Astrocyte (in vitro differentiated cells and primary cell): ENCODE measurements around the gene GRID2. TPM values are rescaled to one million over a fixed set of nuclear protein-coding genes. Genes with fewer than 3 reads are reported as not detected.

Experiments
- DNase-seq: peaks from one replicate; pipeline ENCODE4 v3.0.0-alpha.2; 2010; ENCODE audit warnings: low read depth
- FAIRE-seq: peaks from 2 replicates; lab custom pipeline; 2011; peaks lifted over from hg19 to GRCh38; lab: Jason Lieb, UNC
- H2AFZ ChIP-seq: 2 replicates; pipeline ENCODE4 v1.6.0; 2012; ENCODE audit warnings: low read depth, low read length, inconsistent platforms
- H3K27ac ChIP-seq: 2 replicates; pipeline ENCODE4 v1.5.1; 2011; ENCODE audit warnings: low read depth, low read length, inconsistent platforms
- H3K27me3 ChIP-seq: 2 replicates; pipeline ENCODE4 v1.6.0; 2011; ENCODE audit warnings: low read length, inconsistent platforms; ENCODE audit not compliant: insufficient read depth
- H3K36me3 ChIP-seq: 2 replicates; pipeline ENCODE4 v1.5.1; 2011; ENCODE audit warnings: low read length, inconsistent platforms; ENCODE audit not compliant: insufficient read depth
- H3K4me1 ChIP-seq: 2 replicates; pipeline ENCODE4 v1.5.1; 2011; ENCODE audit warnings: low read length, inconsistent platforms; ENCODE audit not compliant: insufficient read depth
- H3K4me2 ChIP-seq: 2 replicates; pipeline ENCODE4 v1.6.0; 2012; ENCODE audit warnings: low read length, inconsistent platforms
- H3K4me3 ChIP-seq: 2 replicates; pipeline ENCODE4 v1.5.1; 2011; ENCODE audit warnings: low read depth, mild to moderate bottlenecking, low read length, inconsistent platforms; ENCODE audit not compliant: insufficient read depth
- H3K79me2 ChIP-seq: 2 replicates; pipeline ENCODE4 v1.6.0; 2012; ENCODE audit warnings: mild to moderate bottlenecking, low read length, inconsistent platforms; ENCODE audit not compliant: insufficient read depth
- H3K9ac ChIP-seq: 2 replicates; pipeline ENCODE4 v1.6.0; 2012; ENCODE audit warnings: mild to moderate bottlenecking, low read length, inconsistent platforms
- H3K9me3 ChIP-seq: 2 replicates; pipeline ENCODE4 v1.5.1; 2012; ENCODE audit warnings: low read depth, mild to moderate bottlenecking, low read length, inconsistent platforms; ENCODE audit not compliant: insufficient read depth
- H4K20me1 ChIP-seq: 2 replicates; pipeline ENCODE4 v1.6.0; 2012; ENCODE audit warnings: low read length, inconsistent platforms; ENCODE audit not compliant: insufficient read depth
- H3K27ac Mint-ChIP-seq: one replicate; pipeline ENCODE4 v1.8.0; 2021; ENCODE audit warnings: mild to moderate bottlenecking, mixed read lengths; ENCODE audit not compliant: unreplicated experiment
- H3K27me3 Mint-ChIP-seq: one replicate; pipeline ENCODE4 v1.8.0; 2021; ENCODE audit warnings: low read depth, mixed read lengths; ENCODE audit not compliant: unreplicated experiment
- H3K36me3 Mint-ChIP-seq: one replicate; pipeline ENCODE4 v1.8.0; 2021; ENCODE audit warnings: low read depth, mixed read lengths; ENCODE audit not compliant: unreplicated experiment
- H3K4me1 Mint-ChIP-seq: one replicate; pipeline ENCODE4 v1.8.0; 2021; ENCODE audit warnings: low read depth, mixed read lengths; ENCODE audit not compliant: unreplicated experiment
- H3K4me3 Mint-ChIP-seq: one replicate; pipeline ENCODE4 v1.8.0; 2021; ENCODE audit warnings: mild to moderate bottlenecking, moderate library complexity, mixed read lengths; ENCODE audit not compliant: unreplicated experiment
- H3K9me3 Mint-ChIP-seq: one replicate; pipeline ENCODE4 v1.8.0; 2021; ENCODE audit warnings: mild to moderate bottlenecking, mixed read lengths; ENCODE audit not compliant: unreplicated experiment
- EZH2 ChIP-seq: IDR thresholded peaks from 2 replicates; pipeline ENCODE4 v1.6.1; 2012; ENCODE audit warnings: mild to moderate bottlenecking, low read length, inconsistent platforms; ENCODE audit not compliant: insufficient read depth
- total RNA-seq: library from RNA; stranded (reverse); gene quantifications from 2 replicates; pipeline ENCODE4 v1.2.1, GENCODE V29; 2021
- TF ChIP-seq, protein P1 (sequence below): IDR thresholded peaks from 2 replicates; pipeline ENCODE4 v1.5.1; 2011; ENCODE audit warnings: low read depth, mild to moderate bottlenecking, inconsistent platforms, low read length, moderate library complexity; ENCODE audit not compliant: insufficient read depth

The GRID2 gene
- total RNA-seq, 1 donor from 2014 or later: 0.14 TPM

DNA sequence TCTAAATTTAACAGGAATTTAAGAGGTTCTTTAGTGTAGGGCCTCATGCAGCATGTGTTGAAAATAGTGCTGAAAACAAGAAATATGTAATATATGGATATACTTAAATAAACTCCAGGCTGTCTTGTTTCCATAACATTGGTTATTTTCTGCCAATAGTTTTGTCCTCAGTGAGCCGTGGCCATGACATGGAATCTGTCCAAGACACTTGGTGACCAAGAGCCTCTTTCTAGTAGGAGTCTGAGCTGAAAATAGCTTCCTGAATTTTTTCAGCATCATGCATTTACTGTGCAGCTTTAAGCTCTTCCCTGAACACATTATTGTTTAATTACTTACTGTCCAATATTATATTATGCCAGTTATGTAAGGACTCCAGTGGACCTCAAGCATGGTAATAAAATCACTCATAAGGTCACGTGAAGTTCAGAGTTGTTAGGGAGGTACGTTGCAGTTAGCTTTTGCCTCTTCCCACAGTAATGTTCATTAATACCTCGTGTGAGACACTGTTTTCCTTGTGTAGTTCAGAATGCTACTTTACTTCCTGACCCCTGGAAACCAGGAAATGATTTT, 488.2 kb downstream of the GRID2 start:
- DNase-seq (no peak), FAIRE-seq (no peak)
- H3K79me2 ChIP-seq: no peaks in the 10 kb centered on the region
- no peaks in the 10 kb centered on the region for H3K27me3 Mint-ChIP-seq
- no peaks in the 10 kb centered on the region for H4K20me1 ChIP-seq
- H3K4me1 ChIP-seq: no peaks in the 10 kb centered on the region
- H3K27ac ChIP-seq: no peak overlapping the region
- no peak overlapping the region for H3K9ac ChIP-seq
- H3K4me1 Mint-ChIP-seq: no peaks in the 10 kb centered on the region
- no peak overlapping the region for H3K4me3 Mint-ChIP-seq
- H3K36me3 Mint-ChIP-seq: no peaks in the 10 kb centered on the region
- H3K9me3 Mint-ChIP-seq: no peaks in the 10 kb centered on the region
- H3K4me3 ChIP-seq: no peak overlapping the region
- no peaks in the 10 kb centered on the region for H3K27me3 ChIP-seq
- H3K27ac Mint-ChIP-seq: no peak overlapping the region
- H3K4me2 ChIP-seq: no peak overlapping the region
- no peaks in the 10 kb centered on the region for H3K36me3 ChIP-seq
- peaks cover 3% of the 10 kb centered on the region for H3K9me3 ChIP-seq
- TF ChIP-seq EZH2: no peak
- TF ChIP-seq, protein P1, sequence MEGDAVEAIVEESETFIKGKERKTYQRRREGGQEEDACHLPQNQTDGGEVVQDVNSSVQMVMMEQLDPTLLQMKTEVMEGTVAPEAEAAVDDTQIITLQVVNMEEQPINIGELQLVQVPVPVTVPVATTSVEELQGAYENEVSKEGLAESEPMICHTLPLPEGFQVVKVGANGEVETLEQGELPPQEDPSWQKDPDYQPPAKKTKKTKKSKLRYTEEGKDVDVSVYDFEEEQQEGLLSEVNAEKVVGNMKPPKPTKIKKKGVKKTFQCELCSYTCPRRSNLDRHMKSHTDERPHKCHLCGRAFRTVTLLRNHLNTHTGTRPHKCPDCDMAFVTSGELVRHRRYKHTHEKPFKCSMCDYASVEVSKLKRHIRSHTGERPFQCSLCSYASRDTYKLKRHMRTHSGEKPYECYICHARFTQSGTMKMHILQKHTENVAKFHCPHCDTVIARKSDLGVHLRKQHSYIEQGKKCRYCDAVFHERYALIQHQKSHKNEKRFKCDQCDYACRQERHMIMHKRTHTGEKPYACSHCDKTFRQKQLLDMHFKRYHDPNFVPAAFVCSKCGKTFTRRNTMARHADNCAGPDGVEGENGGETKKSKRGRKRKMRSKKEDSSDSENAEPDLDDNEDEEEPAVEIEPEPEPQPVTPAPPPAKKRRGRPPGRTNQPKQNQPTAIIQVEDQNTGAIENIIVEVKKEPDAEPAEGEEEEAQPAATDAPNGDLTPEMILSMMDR: no peak
- no peak overlapping the region for H2AFZ ChIP-seq

DNA sequence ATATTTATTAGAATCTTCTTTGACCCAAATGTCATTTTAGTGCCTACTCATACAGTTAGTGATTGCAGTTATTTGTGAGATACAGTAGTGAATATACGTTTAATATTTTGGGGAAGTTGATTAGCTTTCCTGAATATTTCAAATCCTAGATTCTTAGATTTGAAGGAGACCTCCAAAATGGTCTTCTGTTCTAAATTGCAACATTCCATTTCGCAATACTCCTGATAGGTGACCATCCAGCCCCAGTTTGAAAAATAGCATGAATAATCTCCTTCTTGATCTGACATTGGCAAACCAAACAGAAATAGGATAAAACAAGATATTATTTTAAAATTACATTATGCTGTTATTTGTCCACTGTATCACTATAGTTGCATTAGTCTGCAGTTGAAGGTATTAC, 505.6 kb downstream of the GRID2 start:
- no peak overlapping the region for H2AFZ ChIP-seq
- H3K27me3 ChIP-seq: no peaks in the 10 kb centered on the region
- H3K9me3 ChIP-seq: no peaks in the 10 kb centered on the region
- DNase-seq (no peak), FAIRE-seq (no peak)
- Mint-ChIP-seq H3K27ac (no peak overlapping the region), H3K4me3 (no peak overlapping the region), H3K9me3 (no peaks in the 10 kb centered on the region), H3K36me3 (no peaks in the 10 kb centered on the region), H3K4me1 (no peaks in the 10 kb centered on the region), H3K27me3 (no peaks in the 10 kb centered on the region)
- no peak overlapping the region for H3K9ac ChIP-seq
- no peaks in the 10 kb centered on the region for H4K20me1 ChIP-seq
- TF ChIP-seq, protein P1: no peak
- TF ChIP-seq EZH2: no peak
- no peak overlapping the region for H3K27ac ChIP-seq
- no peak overlapping the region for H3K4me2 ChIP-seq
- no peaks in the 10 kb centered on the region for H3K4me1 ChIP-seq
- no peaks in the 10 kb centered on the region for H3K36me3 ChIP-seq
- H3K4me3 ChIP-seq: no peak overlapping the region
- H3K79me2 ChIP-seq: no peaks in the 10 kb centered on the region

DNA sequence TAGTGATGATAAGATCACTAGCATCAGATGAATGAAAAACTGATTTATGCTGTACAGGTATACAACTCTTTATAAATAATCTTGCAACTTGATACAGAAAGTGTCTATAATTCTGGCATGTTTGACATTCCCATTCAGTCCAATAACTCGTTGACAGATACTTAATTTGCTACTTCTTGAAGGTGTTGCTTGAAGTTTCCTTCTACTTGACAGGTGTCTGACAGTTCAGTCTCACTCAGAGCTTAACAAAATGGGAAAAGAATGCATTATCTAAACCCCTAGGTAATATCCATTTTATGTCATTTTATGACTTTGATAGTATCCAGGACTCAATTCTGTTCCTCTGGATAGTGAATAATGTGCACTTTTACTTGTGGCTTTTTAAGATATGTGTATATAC, 508.9 kb downstream of the GRID2 start:
- no peaks in the 10 kb centered on the region for H3K36me3 ChIP-seq
- no peak overlapping the region for H3K9ac ChIP-seq
- no peak overlapping the region for H3K27ac ChIP-seq
- Mint-ChIP-seq H3K27me3 (no peaks in the 10 kb centered on the region), H3K4me3 (no peak overlapping the region), H3K36me3 (no peaks in the 10 kb centered on the region), H3K9me3 (no peaks in the 10 kb centered on the region), H3K27ac (no peak overlapping the region), H3K4me1 (no peaks in the 10 kb centered on the region)
- no peak for FAIRE-seq
- DNase-seq: no peak
- no peaks in the 10 kb centered on the region for H3K27me3 ChIP-seq
- no peak overlapping the region for H3K4me3 ChIP-seq
- H3K79me2 ChIP-seq: no peaks in the 10 kb centered on the region
- no peaks in the 10 kb centered on the region for H3K4me1 ChIP-seq
- no peaks in the 10 kb centered on the region for H3K9me3 ChIP-seq
- TF ChIP-seq, protein P1: no peak
- no peak for TF ChIP-seq EZH2
- H4K20me1 ChIP-seq: no peaks in the 10 kb centered on the region
- no peak overlapping the region for H3K4me2 ChIP-seq
- no peak overlapping the region for H2AFZ ChIP-seq
